ENCODE results near the gene DDX10.

DDX10 gene

GRCh38 chr11:108758458-108758857 is 93.6 kb downstream of the DDX10 start:
- H4K20me1 ChIP-seq (ENCODE audit: insufficient read depth) = no peaks in the 10 kb centered on the region
- H3K4me3 ChIP-seq (IDR thresholded peaks at IDR 0.05; ENCODE audit: insufficient read depth, low read depth, low read length) = no peak overlapping the region
- H3K4me1 ChIP-seq (ENCODE audit: low read depth, poor library complexity, severe bottlenecking) = no peaks in the 10 kb centered on the region
- H3K36me3 ChIP-seq (ENCODE audit: insufficient read depth) = no peaks in the 10 kb centered on the region
- no peak overlapping the region for H3K27ac ChIP-seq
- H3K27me3 ChIP-seq (ENCODE audit: insufficient read depth, low read depth) = no peaks in the 10 kb centered on the region
- H3K79me2 ChIP-seq (ENCODE audit: insufficient read depth, low read depth) = no peaks in the 10 kb centered on the region; the same call in 1 of the 2 replicates
- no peak overlapping the region for H3K4me2 ChIP-seq
- H2AFZ ChIP-seq (ENCODE audit: low read depth) = no peak overlapping the region
- H3K9ac ChIP-seq = no peak overlapping the region
- TF ChIP-seq CTCF (conservative IDR thresholded peaks at IDR 0.05; ENCODE audit: low read depth, low read length) = no peak

GRCh38 chr11:108766596-108767173 is 101.8 kb downstream of the DDX10 start:
- Histone ChIP-seq H3K27ac (no peak overlapping the region), H3K4me2 (no peak overlapping the region), H3K9ac (no peak overlapping the region), H3K4me3 (IDR thresholded peaks at IDR 0.05; ENCODE audit: insufficient read depth, low read depth, low read length) (no peak overlapping the region), H3K79me2 (ENCODE audit: insufficient read depth, low read depth) (no peaks in the 10 kb centered on the region), H3K36me3 (ENCODE audit: insufficient read depth) (no peaks in the 10 kb centered on the region), H3K27me3 (ENCODE audit: insufficient read depth, low read depth) (no peaks in the 10 kb centered on the region), H3K4me1 (ENCODE audit: low read depth, poor library complexity, severe bottlenecking) (no peaks in the 10 kb centered on the region), H2AFZ (ENCODE audit: low read depth) (no peak overlapping the region), H4K20me1 (ENCODE audit: insufficient read depth) (no peaks in the 10 kb centered on the region)
- no peak for TF ChIP-seq CTCF (conservative IDR thresholded peaks at IDR 0.05; ENCODE audit: low read depth, low read length)

GRCh38 chr11:108768370-108768769 is 103.5 kb downstream of the DDX10 start:
- Histone ChIP-seq H3K36me3 (ENCODE audit: insufficient read depth) (no peaks in the 10 kb centered on the region), H3K4me2 (no peak overlapping the region), H3K27ac (no peak overlapping the region), H4K20me1 (ENCODE audit: insufficient read depth) (no peaks in the 10 kb centered on the region), H3K4me3 (IDR thresholded peaks at IDR 0.05; ENCODE audit: insufficient read depth, low read depth, low read length) (no peak overlapping the region), H3K27me3 (ENCODE audit: insufficient read depth, low read depth) (no peaks in the 10 kb centered on the region), H2AFZ (ENCODE audit: low read depth) (no peak overlapping the region), H3K9ac (no peak overlapping the region), H3K4me1 (ENCODE audit: low read depth, poor library complexity, severe bottlenecking) (no peaks in the 10 kb centered on the region), H3K79me2 (ENCODE audit: insufficient read depth, low read depth) (no peaks in the 10 kb centered on the region)
- no peak for TF ChIP-seq CTCF (conservative IDR thresholded peaks at IDR 0.05; ENCODE audit: low read depth, low read length)

- Histone ChIP-seq H3K4me2 (no peak overlapping the region), H3K9ac (no peak overlapping the region), H3K36me3 (ENCODE audit: insufficient read depth) (no peaks in the 10 kb centered on the region), H3K4me3 (IDR thresholded peaks at IDR 0.05; ENCODE audit: insufficient read depth, low read depth, low read length) (no peak overlapping the region), H3K4me1 (ENCODE audit: low read depth, poor library complexity, severe bottlenecking) (no peaks in the 10 kb centered on the region), H3K79me2 (ENCODE audit: insufficient read depth, low read depth) (no peaks in the 10 kb centered on the region), H2AFZ (ENCODE audit: low read depth) (no peak overlapping the region), H3K27ac (no peak overlapping the region), H3K27me3 (ENCODE audit: insufficient read depth, low read depth) (no peaks in the 10 kb centered on the region), H4K20me1 (ENCODE audit: insufficient read depth) (no peaks in the 10 kb centered on the region)
- no peak for TF ChIP-seq CTCF (conservative IDR thresholded peaks at IDR 0.05; ENCODE audit: low read depth, low read length)
Observed at GRCh38 chr11:108768964-108769363, 104.1 kb downstream of the DDX10 start.
